ENCODE measurements around the gene ARMC8.

DNA sequence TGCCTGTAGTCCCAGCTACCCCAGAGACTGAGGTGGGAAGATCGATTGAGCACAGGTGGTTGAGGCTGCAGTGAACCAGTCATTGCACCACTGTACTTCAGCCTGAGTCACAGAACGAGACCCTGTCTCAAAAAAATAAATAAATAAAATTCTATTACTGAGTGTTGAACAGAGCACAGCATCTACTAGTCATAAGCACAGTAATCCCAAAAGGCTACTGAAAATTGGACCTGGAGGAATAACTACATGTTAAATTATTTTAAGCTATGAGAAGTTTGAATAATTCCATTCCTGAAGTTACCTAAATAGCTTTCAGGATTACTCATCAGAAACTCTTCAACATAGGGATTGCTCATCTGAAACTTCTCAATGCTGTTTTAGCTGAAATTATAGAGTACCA is 43.4 kb downstream of the ARMC8 start:
- TF ChIP-seq, protein P1, sequence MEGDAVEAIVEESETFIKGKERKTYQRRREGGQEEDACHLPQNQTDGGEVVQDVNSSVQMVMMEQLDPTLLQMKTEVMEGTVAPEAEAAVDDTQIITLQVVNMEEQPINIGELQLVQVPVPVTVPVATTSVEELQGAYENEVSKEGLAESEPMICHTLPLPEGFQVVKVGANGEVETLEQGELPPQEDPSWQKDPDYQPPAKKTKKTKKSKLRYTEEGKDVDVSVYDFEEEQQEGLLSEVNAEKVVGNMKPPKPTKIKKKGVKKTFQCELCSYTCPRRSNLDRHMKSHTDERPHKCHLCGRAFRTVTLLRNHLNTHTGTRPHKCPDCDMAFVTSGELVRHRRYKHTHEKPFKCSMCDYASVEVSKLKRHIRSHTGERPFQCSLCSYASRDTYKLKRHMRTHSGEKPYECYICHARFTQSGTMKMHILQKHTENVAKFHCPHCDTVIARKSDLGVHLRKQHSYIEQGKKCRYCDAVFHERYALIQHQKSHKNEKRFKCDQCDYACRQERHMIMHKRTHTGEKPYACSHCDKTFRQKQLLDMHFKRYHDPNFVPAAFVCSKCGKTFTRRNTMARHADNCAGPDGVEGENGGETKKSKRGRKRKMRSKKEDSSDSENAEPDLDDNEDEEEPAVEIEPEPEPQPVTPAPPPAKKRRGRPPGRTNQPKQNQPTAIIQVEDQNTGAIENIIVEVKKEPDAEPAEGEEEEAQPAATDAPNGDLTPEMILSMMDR (IDR thresholded peaks at IDR 0.05; ENCODE audit: low read length) = no peak
- no peak for TF ChIP-seq EZH2 (IDR thresholded peaks at IDR 0.05; ENCODE audit: borderline replicate concordance, low read length)

Measured in OCI-LY1 (cell line).